GM18873 (cell line): ENCODE results near the gene SPECC1.

ENCODE experiments used
- ATAC-seq: cut with Tn5 transposase; IDR thresholded peaks from one replicate; pipeline ENCODE4 v1.9.1; 2021; ENCODE audit warnings: mild to moderate bottlenecking, moderate library complexity, moderate number of reproducible peaks; ENCODE audit not compliant: unreplicated experiment, low FRiP score

Gene SPECC1

GRCh38 chr17:20120836-20121235 is 111.7 kb downstream of the SPECC1 start:
- ATAC-seq: no peak

DNA sequence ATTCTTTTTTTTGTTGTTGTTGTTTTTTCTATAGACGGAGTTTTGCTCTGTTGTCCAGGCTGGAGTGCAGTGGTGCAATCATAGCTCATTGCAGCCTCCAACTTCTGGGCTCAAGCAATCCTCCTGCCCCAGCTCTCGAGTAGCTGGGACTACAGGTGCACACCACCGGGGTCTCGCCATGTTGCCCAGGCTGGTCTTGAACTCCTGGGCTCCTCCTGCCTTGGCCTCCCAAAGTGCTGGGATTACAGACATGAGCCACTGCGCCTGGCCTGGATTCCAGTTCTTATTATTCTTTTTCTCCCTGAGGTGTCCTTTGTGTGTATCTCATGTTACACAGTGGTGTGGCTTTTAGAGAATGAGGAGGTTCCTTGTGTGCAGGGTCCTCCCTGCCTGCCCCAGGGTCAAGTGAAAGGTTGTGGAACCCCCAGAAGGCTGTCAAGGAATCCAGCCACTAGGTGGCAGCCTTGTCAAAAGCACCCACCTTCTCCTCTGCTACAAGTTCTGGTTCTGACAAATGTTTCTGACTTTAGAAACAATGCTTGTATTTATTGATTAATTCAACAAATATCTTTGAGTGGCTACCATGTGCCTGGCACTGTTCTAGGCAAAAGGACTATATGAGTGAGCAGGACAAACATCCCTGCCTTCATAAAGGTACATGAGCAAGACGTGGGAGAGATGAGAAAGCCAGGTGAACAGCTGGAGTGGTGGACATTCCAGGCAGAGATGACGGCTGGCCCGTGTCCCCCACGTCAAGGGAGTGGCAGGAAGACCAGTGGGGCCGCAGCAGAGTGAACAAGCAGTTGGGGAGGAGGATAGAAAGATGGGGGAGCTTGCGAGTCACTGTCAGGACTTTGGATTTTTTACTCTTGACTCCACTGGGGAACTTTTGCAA is 112.4 kb downstream of the SPECC1 start:
- ATAC-seq: no peak

- ATAC-seq: no peak
Measured at GRCh38 chr17:20122254-20122879, 113.2 kb downstream of the SPECC1 start.

- ATAC-seq: no peak
Measured at GRCh38 chr17:20123209-20123608, 114.0 kb downstream of the SPECC1 start.

DNA sequence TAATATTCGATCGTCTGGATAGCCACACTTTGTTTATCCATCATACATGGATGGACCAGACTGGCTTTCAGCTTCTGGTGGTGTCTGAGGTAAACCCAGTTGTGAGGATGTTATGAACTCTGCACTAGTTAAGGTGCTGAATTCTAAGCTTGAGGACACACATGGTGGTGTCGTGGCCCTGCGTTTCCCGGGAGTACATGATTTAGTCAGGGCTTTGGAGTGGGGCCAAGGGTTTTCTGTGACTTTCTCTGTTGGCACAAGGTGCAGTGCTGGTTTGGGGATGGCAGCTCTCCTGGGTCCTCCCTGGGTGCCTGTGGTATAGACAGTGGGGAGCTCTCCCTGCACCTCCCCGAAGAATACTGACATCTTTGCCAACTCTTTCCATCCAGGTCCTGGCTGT is 116.6 kb downstream of the SPECC1 start:
- no peak for ATAC-seq

GRCh38 chr17:20127360-20128035 is 118.3 kb downstream of the SPECC1 start:
- ATAC-seq: no peak

DNA sequence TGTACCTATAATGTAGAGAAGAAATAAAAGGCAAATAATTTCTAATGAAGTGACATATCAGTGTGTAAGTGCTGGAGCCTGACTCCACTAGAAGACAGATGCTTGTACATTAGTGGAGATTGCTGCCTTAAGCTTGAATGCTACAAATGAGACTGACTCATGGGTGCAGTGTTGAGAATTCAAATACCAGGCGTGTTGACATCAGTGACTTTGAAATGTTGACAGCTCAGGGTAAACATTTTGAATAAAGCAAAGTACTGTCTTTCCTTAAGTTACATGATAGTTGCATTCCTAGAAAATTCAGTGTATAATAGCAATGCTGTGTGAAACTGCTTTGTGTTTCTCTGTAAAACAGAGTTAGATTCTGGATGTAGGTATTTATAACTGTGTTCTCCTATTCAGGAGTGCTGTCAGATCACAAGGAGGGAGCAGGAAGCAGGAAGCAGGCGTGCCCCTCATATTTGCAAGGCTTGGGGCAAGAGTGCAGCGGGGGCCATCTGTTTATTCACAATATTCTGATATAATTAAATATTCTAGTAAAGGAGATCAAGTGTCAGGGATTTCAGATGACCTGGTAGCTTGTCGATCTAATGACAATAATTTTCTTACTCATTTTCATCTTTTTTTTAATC is 119.0 kb downstream of the SPECC1 start:
- ATAC-seq: no peak

GRCh38 chr17:20133517-20133916 is 124.4 kb downstream of the SPECC1 start:
- no peak for ATAC-seq

GRCh38 chr17:20141198-20141972 is 132.2 kb downstream of the SPECC1 start:
- ATAC-seq: no peak

DNA sequence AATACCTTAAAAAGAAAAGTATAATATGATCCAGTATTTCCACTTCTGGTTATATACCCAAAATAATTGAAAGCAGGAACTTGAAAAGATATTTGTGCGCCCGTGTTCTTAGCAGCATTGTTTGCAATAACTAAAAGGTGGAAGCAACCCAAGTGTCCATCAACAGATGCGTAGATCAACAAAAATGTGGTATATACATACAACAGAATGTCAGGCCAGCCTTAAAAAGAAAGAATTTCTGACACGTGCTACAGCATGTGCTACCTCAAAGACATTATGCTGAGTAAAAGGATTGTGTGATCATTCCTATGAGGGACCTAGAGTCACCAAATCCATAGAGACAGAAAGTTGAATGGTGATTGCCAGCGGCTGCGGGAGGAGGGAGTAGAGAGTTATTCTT is 133.1 kb downstream of the SPECC1 start:
- ATAC-seq: no peak

GRCh38 chr17:20143740-20144139 is 134.6 kb downstream of the SPECC1 start:
- ATAC-seq: no peak

- no peak for ATAC-seq
Measured at GRCh38 chr17:20145567-20145966, 136.4 kb downstream of the SPECC1 start.

DNA sequence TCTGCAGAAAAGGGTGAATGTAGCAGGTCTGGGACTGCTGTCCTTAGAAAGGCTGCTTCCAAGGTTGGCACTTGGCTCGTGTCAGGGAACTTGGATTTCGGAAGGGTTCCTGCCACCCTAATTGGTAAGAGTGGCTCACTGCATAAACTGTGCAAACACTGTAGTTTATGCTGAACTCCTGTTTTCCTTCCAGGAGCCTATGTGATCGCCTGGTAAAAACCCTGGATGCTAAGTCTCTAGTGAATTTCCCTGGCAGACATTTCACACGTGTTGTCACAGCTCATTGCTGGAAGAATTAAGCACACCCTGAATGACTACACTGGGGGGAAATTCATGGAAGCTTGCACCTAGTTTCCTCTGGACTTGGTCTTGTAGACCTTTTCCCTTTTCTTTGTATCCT is 140.1 kb downstream of the SPECC1 start:
- ATAC-seq: no peak

- no peak for ATAC-seq
Measured at GRCh38 chr17:20151174-20151573, 142.0 kb downstream of the SPECC1 start.

DNA sequence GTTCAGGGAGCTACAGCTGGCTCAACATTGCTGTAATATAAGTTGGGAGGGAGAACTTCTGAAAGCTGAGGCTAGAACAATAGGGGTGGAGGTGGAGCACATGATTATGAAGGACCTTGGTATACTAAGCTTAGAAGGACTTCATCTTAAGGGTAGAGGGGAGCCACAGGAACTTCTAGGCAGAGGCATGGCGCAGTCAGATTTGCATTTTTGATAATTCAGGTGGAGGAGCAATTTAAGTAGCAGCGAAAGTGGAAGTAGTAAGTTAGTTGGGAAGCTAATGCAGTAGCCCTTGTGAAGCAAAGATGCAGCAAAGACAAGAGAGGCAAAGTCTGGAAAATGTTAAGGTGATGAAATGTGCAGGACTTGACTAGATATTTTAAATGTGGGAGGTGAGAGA is 144.1 kb downstream of the SPECC1 start:
- no peak for ATAC-seq

DNA sequence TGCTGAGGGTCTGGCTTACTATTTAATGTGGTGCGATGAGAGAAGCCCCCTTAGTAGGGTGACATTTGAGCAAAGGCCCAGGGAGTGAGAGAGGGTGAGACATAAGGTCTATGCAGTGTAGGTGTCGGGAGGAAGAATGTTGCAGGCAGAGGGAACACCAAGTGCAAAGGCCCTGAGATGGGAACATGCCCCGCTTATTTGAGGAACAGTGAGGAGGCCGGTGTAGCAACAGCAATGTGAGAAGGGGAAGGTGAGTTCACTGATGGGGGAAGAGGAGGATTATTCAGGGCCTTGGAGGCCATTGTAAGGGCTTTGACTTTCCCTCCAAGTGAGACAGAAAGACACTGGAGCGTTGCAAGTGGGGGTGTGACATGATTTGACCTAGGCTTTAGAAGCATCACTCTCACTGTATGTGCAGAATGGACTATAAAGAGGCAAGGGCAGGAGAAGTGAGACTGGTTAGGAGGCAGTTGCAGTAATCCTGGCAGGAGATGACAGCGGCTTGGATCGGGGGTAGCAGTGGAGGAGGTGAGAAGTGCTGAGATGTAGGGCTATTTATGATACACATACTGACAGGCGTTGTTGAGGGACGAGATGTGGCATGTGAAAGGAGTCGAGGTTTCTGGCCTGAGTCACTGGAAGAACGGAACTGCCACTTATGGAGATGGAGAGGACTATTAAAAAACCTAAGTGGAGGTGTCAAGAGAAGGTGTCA is 145.3 kb downstream of the SPECC1 start:
- no peak for ATAC-seq

DNA sequence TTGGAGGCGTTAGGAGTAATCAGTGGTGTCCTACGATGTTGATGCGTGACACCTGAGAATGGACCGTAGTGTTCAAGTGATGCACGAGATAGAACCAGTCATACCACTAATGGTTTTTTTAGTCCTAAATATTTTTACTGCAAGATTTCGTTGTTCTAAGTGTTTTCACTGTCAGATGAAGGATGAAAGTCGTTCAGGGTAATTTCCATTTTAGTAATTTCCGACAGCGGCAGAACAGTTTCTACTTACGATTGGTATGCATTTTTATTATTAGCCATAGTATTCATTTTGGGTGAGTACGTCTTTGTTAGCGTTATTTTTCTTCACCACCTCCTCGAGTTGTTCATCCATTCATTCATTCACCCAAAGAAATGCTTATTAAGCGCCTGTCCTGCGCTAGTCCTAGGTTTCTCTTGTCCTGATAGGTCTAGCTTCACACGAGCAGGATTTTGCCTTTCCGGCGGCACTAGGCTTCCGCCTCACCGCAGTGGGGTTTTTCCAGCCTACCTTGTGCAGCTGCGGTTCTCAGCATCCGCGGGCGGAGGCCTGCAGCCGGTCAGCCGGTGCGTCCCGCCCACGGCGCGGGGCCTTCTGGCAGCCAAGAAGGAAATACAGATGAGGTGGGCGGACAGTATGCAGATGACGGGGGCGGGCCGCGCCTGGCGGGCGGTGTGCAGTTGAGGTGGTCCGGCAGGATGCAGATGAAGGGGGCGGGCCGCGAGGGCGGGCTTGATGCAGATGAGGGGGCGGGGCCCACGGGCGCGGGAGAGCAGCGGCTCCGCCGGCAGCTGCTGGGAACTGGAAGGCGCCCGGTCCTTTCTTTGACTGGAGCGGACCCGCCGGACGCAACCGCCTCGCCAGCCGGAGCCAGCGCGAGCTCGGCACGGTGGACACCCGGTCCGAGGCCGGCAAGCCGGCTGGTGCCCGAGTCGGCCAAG is 146.4 kb downstream of the SPECC1 start:
- peak; percentile 90 for ATAC-seq

DNA sequence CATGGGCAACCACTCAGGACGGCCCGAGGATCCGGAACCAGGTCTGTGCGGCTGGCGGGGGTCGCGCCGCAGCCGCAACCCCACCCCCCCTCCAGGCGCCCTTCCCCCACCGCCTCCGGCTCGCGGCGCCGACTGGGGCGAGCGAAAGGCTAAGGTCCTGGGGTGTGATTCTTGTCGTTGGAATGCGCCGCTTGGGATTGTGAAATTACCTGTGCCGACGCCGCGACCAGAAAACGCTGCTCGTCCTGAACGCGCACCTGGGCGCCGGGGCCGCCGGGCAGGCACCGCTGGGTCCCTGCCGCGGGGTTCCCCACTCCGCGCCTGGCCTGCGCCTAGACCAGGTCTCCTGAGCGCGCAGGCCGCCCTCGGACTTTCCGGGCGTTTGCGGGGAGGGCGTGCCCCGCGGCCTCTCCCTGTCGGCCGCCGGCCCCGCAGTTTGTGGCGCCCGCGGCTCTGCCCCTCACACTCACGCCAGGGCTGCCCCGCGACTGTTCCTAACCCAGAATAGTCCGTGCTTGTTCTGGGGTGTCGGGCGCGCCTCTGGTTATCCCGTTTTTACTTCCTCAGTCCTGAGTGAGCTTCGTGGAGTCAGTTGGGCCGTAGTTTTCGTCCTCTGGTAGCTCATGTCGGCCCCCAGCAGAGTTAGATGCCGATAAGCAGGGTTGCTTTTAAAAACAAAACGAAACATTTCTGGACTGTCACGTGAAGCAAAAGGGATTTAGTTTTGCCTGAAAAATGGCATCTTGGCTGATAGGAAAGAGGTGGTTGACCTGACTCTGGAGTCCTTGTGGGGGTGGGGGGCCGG is 147.2 kb downstream of the SPECC1 start:
- no peak for ATAC-seq
